Fibroblast of skin of abdomen (primary cell): ENCODE results near the gene GLI3.

Experiments
- DNase-seq: peaks from one replicate; pipeline ENCODE4 v3.0.0-alpha.2; 2013

The GLI3 gene

GRCh38 chr7:41994036-41994745 is 242.8 kb downstream of the GLI3 start:
- no peak for DNase-seq

- peak; percentile 90 for DNase-seq
Observed at GRCh38 chr7:41992881-41993867, 243.8 kb downstream of the GLI3 start.

GRCh38 chr7:41984888-41985287 is 252.1 kb downstream of the GLI3 start:
- DNase-seq = peak; percentile 55

GRCh38 chr7:41981046-41982040 is 255.7 kb downstream of the GLI3 start:
- no peak for DNase-seq

DNA sequence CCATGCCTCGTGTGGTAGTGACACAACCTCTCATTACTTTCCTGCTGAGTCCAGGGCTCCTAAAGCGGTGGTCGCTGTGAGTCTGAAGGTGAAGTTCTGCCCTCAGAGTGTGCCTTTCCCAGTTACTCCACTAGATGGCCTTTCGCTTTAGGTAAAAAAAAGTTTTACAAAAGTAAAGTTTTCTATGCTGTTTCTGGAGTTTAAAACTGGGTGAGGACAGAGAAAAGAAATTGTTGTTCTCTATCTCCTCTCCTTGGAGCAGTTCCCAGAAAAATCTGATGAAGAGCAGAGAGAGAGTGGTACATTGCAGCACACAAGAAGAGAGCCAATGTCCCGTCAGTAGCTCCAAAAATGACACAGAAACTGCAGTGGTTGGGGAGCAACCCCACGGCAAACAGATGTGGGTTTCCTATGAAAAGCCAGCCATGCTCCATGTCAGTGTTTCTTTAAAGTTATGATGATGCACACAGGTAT is 257.1 kb downstream of the GLI3 start:
- DNase-seq = peak; percentile 68

GRCh38 chr7:41978858-41979257 is 258.2 kb downstream of the GLI3 start:
- DNase-seq = no peak

DNA sequence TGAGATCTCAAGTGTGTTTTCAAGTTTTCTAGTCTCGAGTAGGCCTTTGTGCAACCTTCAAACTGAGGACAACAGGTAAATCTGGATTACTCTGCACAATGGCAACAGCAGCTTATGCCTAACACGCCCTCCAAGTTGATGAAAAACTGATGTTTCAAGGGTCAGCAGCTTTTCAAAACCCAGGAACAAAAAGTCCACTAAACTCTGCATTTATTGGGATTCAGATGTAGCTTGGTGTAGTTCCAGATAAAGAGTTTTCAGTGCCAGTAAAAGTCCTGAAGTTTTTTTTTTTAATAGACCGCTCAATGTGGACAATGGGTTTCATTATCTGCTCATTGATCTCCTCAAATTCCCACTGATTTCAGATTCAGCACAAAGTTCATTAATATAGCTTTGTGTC is 259.3 kb downstream of the GLI3 start:
- no peak for DNase-seq

DNA sequence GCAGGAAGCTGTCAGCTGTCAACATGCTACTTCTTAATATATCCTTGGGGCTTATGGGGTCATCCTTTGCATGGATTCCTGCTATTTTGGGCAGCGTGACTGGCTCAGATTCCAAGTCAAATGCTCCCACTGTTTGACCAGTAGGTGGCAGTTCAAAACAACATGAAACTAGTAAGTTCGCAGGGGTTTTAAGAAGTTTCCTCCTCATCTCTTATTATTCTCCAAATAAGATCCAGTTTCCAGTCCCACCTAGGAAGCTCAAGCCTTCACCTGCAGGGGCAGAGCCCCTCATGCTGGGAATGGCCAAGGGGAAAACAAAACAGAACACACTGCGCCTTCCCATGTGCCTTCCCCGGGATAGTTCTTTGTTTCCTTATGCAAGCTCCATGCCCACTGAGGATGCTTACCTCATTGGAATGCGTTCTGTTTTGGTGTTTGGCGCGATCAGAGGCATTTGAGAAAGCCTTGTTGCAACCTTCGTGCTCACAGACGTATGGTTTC is 259.8 kb downstream of the GLI3 start:
- peak; percentile 62 for DNase-seq

GRCh38 chr7:41976411-41976810 is 260.6 kb downstream of the GLI3 start:
- DNase-seq = no peak

DNA sequence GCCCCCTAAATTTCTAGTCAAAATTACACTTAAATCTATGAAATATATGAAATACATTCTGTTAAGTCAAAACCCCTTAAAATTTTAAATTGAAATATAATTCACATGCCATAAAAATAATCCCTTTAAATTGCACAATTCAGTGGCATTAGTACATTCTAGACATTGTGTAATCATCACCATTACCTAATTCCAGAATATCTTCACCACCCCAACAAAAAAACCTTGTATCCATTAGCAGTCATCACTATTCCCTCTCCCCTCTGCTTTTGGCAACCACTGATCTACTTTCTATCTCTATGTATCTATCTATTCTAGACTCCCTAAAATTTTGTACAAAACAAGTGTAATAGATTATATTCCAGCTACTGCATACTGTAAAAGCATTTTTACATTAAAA is 261.2 kb downstream of the GLI3 start:
- no peak for DNase-seq

DNA sequence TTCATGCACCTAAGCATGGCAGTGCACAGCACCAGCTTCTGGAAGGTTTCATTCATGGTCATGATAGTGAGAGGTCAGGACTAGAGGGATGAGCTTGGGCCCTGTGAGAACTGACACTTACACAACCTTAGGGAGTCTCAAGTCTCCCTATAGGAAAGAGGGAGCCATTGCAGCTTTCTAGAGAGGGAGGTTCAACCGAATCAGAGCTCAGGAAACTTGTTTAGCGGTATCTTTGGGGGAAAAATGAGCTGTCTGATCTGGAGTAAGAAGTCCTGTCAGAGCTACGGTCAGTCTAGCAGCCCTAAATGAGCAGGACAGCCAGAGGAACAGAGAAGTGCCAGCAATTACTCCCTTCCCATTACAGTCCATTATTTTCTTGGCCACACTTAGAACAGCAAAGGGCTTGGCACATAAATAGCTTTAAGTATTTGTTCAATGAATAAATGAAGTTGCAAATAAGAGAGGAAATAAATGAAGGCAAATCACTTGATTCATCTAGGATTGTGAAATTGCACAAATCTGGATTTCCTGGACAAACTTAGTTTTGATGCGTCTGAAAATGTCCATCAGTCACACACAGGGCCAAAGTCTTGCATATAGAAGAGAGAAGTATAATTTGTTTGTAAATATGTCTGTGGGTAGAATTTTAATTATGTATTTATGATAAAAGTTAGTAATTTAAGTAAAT is 262.0 kb downstream of the GLI3 start:
- DNase-seq = no peak

- no peak for DNase-seq
Observed at GRCh38 chr7:41973202-41973730, 263.7 kb downstream of the GLI3 start.

DNA sequence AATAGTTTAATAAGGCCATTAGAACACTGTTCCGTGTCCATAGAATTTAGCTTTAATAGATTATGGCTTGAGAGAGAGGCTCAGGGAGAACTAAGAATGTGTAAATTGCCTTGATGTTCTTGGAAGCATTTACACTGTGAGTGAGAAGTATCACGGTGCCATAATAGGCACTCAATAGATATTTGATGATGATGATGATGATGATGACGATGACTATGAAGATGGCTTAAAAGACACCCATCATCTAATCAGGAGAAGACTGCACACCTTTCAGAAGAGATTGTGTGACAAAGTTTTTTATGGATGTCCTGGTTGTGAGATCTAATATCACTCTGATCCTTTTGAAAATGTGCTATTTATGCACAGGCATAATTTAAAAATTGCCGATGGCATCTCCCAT is 264.2 kb downstream of the GLI3 start:
- DNase-seq = no peak

DNA sequence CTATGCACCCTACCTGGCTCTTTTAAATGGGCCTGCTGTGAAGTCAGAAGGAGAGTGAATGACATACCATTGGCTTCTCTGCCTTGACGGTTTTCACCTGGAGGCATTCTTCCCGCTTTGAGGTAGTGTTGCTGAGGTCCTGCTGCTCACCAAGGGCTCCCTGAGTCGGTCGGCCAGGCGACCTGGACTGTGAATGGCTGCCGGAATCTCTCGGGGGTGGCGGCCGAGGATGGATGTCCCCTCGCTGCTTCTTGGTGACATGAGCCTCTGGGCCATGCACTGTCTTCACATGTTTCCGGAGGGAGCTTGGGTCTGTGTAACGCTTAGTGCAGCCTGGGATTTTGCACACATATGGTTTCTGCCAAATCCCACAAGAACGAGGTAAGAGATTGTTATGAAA is 264.7 kb downstream of the GLI3 start:
- DNase-seq = no peak

DNA sequence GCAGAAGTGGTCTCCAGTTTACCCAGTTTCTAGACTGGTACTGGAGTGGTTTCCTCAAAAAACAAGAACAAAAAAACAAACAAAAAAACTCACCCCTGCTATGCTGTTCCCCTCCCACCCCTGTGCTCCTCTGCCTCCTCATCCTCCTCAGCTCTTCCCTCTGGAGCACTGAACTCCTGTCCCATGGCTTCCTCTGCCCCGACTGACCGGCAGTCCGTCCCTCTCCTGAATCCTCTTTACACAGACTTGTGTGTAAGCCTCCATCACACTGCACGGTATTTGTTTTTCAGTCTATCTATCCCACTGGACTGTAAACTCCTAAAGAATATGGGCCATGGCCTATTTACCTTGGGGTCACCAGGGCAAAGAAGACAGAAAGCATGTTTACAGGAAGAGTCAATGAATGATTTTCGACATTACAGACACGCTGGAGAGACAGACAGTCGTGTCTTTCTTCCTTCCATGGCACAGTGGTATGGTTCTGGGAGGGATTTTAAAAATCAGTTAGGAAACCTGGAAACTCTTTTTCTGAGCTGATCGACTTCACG is 265.3 kb downstream of the GLI3 start:
- no peak for DNase-seq

GRCh38 chr7:41970941-41971340 is 266.1 kb downstream of the GLI3 start:
- DNase-seq = no peak

DNA sequence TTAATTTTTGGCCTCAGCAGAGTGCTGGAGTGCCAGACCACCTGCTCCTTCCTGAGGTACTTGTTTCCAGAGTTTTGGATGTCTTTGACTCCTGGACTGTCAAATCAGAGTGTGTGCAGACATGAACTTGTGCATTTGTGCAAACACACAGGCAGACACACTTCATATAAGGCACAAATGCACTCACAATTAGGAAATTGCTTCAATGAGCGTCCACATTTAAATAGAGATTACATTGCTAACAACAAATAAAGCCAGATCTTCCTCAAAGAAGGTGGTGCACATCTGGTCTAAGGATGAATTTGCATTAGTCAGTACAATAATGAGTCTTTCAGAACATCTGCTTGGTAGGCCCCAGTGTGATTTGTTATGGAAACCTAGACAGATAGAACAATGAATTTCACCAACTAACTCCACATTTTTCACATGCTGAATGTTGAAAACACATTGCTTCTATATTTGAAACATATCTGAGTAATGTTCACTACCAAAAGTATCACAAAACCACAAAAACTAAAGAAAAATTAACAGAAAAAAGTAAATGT is 267.4 kb downstream of the GLI3 start:
- DNase-seq = peak; percentile 48

DNA sequence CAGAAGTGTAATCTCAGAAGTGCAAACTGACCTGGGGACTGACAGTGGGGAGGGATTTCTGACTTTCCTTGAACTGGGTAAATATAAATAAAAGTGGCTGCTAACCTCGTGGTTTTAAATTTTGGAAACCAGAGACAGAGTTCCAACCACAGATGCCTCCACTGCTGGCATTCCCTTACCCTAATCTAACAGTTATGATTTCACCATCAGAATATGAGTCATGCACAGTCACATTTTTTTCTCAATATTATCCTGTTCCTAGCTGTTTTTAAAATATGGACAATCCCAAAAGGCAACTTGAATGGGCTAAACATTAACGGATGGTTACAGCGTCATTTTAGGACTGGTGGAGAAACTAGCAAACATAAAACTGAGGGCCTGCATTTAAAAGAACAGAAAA is 269.9 kb downstream of the GLI3 start:
- peak; percentile 51 for DNase-seq

GRCh38 chr7:41965951-41966505 is 271.0 kb downstream of the GLI3 start:
- DNase-seq = no peak
